ENCODE measurements around the gene TICRR.
A peak's percentile ranks its signal among the peaks of the same experiment; 100 is the strongest.
"Not testable (repeated sequence)": the region's sequence is repeated elsewhere in the genome, so short reads cannot be mapped to it uniquely, and the experiment has no call there.

TICRR gene

GRCh38 chr15:89559769-89560264, 15.5 kb upstream of the TICRR start:
- Histone ChIP-seq H3K4me1 (peaks cover 10% of the 10 kb centered on the region), H3K27ac (no peak overlapping the region), H3K9me3 (no peaks in the 10 kb centered on the region), H4K20me1 (no peaks in the 10 kb centered on the region), H3K4me2 (no peak overlapping the region), H3K36me3 (no peaks in the 10 kb centered on the region), H3K27me3 (no peaks in the 10 kb centered on the region), H3K9ac (no peak overlapping the region), H3K4me3 (no peak overlapping the region)
- TF ChIP-seq Cebpa-rat (IDR thresholded peaks at IDR 0.05), result no peak

- Histone ChIP-seq H3K9me3 (peaks cover 14% of the 10 kb centered on the region), H3K27ac (no peak overlapping the region), H3K27me3 (no peaks in the 10 kb centered on the region), H3K36me3 (no peaks in the 10 kb centered on the region), H3K4me2 (no peak overlapping the region), H3K9ac (no peak overlapping the region), H3K4me1 (no peaks in the 10 kb centered on the region), H3K4me3 (no peak overlapping the region), H4K20me1 (no peaks in the 10 kb centered on the region)
- TF ChIP-seq Cebpa-rat (IDR thresholded peaks at IDR 0.05), result no peak
Measured at GRCh38 chr15:89566181-89566580, 9.1 kb upstream of the TICRR start.

GRCh38 chr15:89566621-89567294, 8.5 kb upstream of the TICRR start:
- Histone ChIP-seq H3K27me3 (no peaks in the 10 kb centered on the region), H3K36me3 (no peaks in the 10 kb centered on the region), H3K4me2 (no peak overlapping the region), H3K27ac (no peak overlapping the region), H3K4me1 (no peaks in the 10 kb centered on the region), H3K9me3 (peaks cover 14% of the 10 kb centered on the region), H3K9ac (no peak overlapping the region), H3K4me3 (no peak overlapping the region), H4K20me1 (no peaks in the 10 kb centered on the region)
- no peak for TF ChIP-seq Cebpa-rat (IDR thresholded peaks at IDR 0.05)

- Histone ChIP-seq H3K4me1 (no peaks in the 10 kb centered on the region), H3K9me3 (peaks cover 14% of the 10 kb centered on the region), H3K9ac (no peak overlapping the region), H4K20me1 (no peaks in the 10 kb centered on the region), H3K4me3 (no peak overlapping the region), H3K27me3 (no peaks in the 10 kb centered on the region), H3K4me2 (no peak overlapping the region), H3K36me3 (no peaks in the 10 kb centered on the region), H3K27ac (no peak overlapping the region)
- no peak for TF ChIP-seq Cebpa-rat (IDR thresholded peaks at IDR 0.05)
Measured at GRCh38 chr15:89569090-89569745, 6.1 kb upstream of the TICRR start.

- peaks cover 43% of the 10 kb centered on the region for H4K20me1 ChIP-seq
- H3K4me3 ChIP-seq, result peak overlapping the region; percentile 99
- H3K36me3 ChIP-seq, result peaks cover 24% of the 10 kb centered on the region
- H3K27ac ChIP-seq, result peak overlapping the region; percentile 93
- H3K27me3 ChIP-seq, result no peaks in the 10 kb centered on the region
- TF ChIP-seq Cebpa-rat (IDR thresholded peaks at IDR 0.05), result no peak
- H3K9ac ChIP-seq, result peak overlapping the region; percentile 93
- no peaks in the 10 kb centered on the region for H3K9me3 ChIP-seq
- H3K4me1 ChIP-seq, result peaks cover 39% of the 10 kb centered on the region
- H3K4me2 ChIP-seq, result peak overlapping the region; percentile 93
Measured at GRCh38 chr15:89575656-89576416, 567 bp downstream of the TICRR start.

GRCh38 chr15:89576417-89576773, 1.1 kb downstream of the TICRR start:
- H3K27me3 ChIP-seq, result no peaks in the 10 kb centered on the region

GRCh38 chr15:89577776-89578115, 2.5 kb downstream of the TICRR start:
- H3K27me3 ChIP-seq, result no peaks in the 10 kb centered on the region

More at GRCh38 chr15:89576417-89576773, 1.1 kb downstream of the TICRR start:
- Histone ChIP-seq H3K36me3 (peaks cover 30% of the 10 kb centered on the region), H3K9me3 (no peaks in the 10 kb centered on the region), H3K4me1 (peaks cover 45% of the 10 kb centered on the region), H3K9ac (peak overlapping the region; percentile 93), H3K27ac (peak overlapping the region; percentile 93), H3K4me3 (peak overlapping the region; percentile 99), H4K20me1 (peaks cover 49% of the 10 kb centered on the region), H3K4me2 (peak overlapping the region; percentile 93)
- TF ChIP-seq Cebpa-rat (IDR thresholded peaks at IDR 0.05), result no peak

GRCh38 chr15:89578146-89578545, 2.9 kb downstream of the TICRR start:
- Histone ChIP-seq H3K9ac (peak overlapping the region; percentile 93), H3K4me3 (peak overlapping the region; percentile 99; the same call in 1 of the 2 replicates), H3K27ac (peak overlapping the region; percentile 22; the same call in 1 of the 2 replicates), H3K36me3 (peaks cover 47% of the 10 kb centered on the region), H4K20me1 (peaks cover 66% of the 10 kb centered on the region), H3K27me3 (no peaks in the 10 kb centered on the region), H3K4me2 (peak overlapping the region; percentile 93), H3K9me3 (no peaks in the 10 kb centered on the region), H3K4me1 (peaks cover 46% of the 10 kb centered on the region)
- TF ChIP-seq Cebpa-rat (IDR thresholded peaks at IDR 0.05), result no peak

More at GRCh38 chr15:89577776-89578115, 2.5 kb downstream of the TICRR start:
- Histone ChIP-seq H3K4me3 (peak overlapping the region; percentile 99), H3K4me1 (peaks cover 46% of the 10 kb centered on the region), H3K36me3 (peaks cover 43% of the 10 kb centered on the region), H3K4me2 (peak overlapping the region; percentile 93), H3K27ac (peak overlapping the region; percentile 22; the same call in 1 of the 2 replicates), H4K20me1 (peaks cover 62% of the 10 kb centered on the region), H3K9ac (peak overlapping the region; percentile 93), H3K9me3 (no peaks in the 10 kb centered on the region)
- no peak for TF ChIP-seq Cebpa-rat (IDR thresholded peaks at IDR 0.05)

- peaks cover 46% of the 10 kb centered on the region for H3K4me1 ChIP-seq
- H3K27me3 ChIP-seq, H3K4me3 ChIP-seq, H3K9ac ChIP-seq, H3K9me3 ChIP-seq, H3K27ac ChIP-seq: not testable (repeated sequence)
- peak overlapping the region; percentile 10; the same call in 1 of the 2 replicates for H3K4me2 ChIP-seq
- H4K20me1 ChIP-seq, result peaks cover 82% of the 10 kb centered on the region
- peaks cover 72% of the 10 kb centered on the region for H3K36me3 ChIP-seq
Measured at GRCh38 chr15:89580747-89581146, 5.5 kb downstream of the TICRR start.

- H3K4me3 ChIP-seq, result no peak overlapping the region
- H3K36me3 ChIP-seq, result peaks cover 98% of the 10 kb centered on the region
- TF ChIP-seq Cebpa-rat (IDR thresholded peaks at IDR 0.05), result no peak
- no peak overlapping the region for H3K9ac ChIP-seq
- H3K27me3 ChIP-seq, result no peaks in the 10 kb centered on the region
- H3K4me1 ChIP-seq, result no peaks in the 10 kb centered on the region
- no peak overlapping the region for H3K27ac ChIP-seq
- H4K20me1 ChIP-seq, result peaks cover 62% of the 10 kb centered on the region
- H3K9me3 ChIP-seq, result no peaks in the 10 kb centered on the region
- H3K4me2 ChIP-seq, result no peak overlapping the region
Measured at GRCh38 chr15:89586651-89587050, 11.4 kb downstream of the TICRR start.
